HepG2 (cell line): ENCODE results near the gene MYL3. TPM values are rescaled to one million over a fixed set of nuclear protein-coding genes. Genes with fewer than 3 reads are reported as not detected.

Experiments
- ATAC-seq: fragments of 200-7000 bp; cut with Tn5 transposase; 3 replicates; pipeline ENCODE4 v1.9.1; 2020; ENCODE audit warnings: mild to moderate bottlenecking, moderate library complexity
- BruUV-seq: library from RNA; stranded (reverse); fragments of 400-500 nt; replicated peaks from 2 replicates; lab custom pipeline; 2021; lab: Mats Ljungman, UMichigan
- CTCF ChIA-PET: fragments of 300-600 bp; formaldehyde crosslinking; extraction: SDS; loops from one replicate; lab custom pipeline; 2021; ENCODE audit warnings: low total read pairs, inconsistent platforms, low intra/inter-chr PET ratio; lab: Yijun Ruan, JAX
- POLR2A ChIA-PET: fragments of 350-600 bp; sonication (Branson Sonifier 250); formaldehyde crosslinking; loops from one replicate; lab custom pipeline; 2020; ENCODE audit warnings: antibody characterized with exemption, inconsistent platforms; lab: Yijun Ruan, JAX
- DNase-seq: peaks from one replicate; pipeline ENCODE4 v3.0.0-alpha.2; 2015; ENCODE audit warnings: low spot score
- FAIRE-seq: peaks from 3 replicates; lab custom pipeline; 2011; peaks lifted over from hg19 to GRCh38; lab: Jason Lieb, UNC
- H2AFZ ChIP-seq: one replicate; pipeline ENCODE4 v1.6.1; 2011; ENCODE audit warnings: low read length, inconsistent platforms
- H3K27ac ChIP-seq: fragments of 300-600 bp; 3 replicates; pipeline ENCODE4 v1.8.0; 2011; ENCODE audit warnings: mixed run types, mild to moderate bottlenecking, mixed read lengths, low read length, inconsistent platforms; ENCODE audit not compliant: insufficient read depth; ENCODE audit errors: extremely low read length
- H3K27me3 ChIP-seq, 2 experiments: fragments of 200-600 bp in 1 of 2; 2 replicates in 1 of 2; 3 replicates in 1 of 2; pipeline versions ENCODE4 v1.6.0 to v1.8.0; 2011; ENCODE audit warnings: low read length in 2 of 2, mild to moderate bottlenecking in 2 of 2, moderate library complexity in 2 of 2, inconsistent platforms in 1 of 2; ENCODE audit not compliant: insufficient read depth in 2 of 2, control insufficient read depth in 1 of 2
- H3K36me3 ChIP-seq, 2 experiments: fragments of 200-600 bp in 1 of 2; replicated peaks in 1 of 2; 2 replicates in 1 of 2; 3 replicates in 1 of 2; pipeline versions ENCODE4 v1.5.1 to v1.8.0; 2011; ENCODE audit warnings: low read length in 2 of 2, inconsistent platforms in 1 of 2; ENCODE audit not compliant: insufficient read depth in 2 of 2, control insufficient read depth in 1 of 2
- H3K4me1 ChIP-seq: 2 replicates; pipeline ENCODE4 v1.5.1; 2012; ENCODE audit warnings: low read length, inconsistent platforms; ENCODE audit not compliant: insufficient read depth
- H3K4me2 ChIP-seq: 2 replicates; pipeline ENCODE4 v1.6.0; 2011; ENCODE audit warnings: low read depth, low read length, inconsistent platforms
- H3K4me3 ChIP-seq, 3 experiments: fragments of 200-600 bp in 1 of 3; sonication (generic), shearing (Covaris generic) in 1 of 3; replicated peaks in 1 of 3; 2 replicates each; pipeline ENCODE4 v1.5.1; 2011 to 2016; ENCODE audit warnings: low read length in 3 of 3, inconsistent platforms in 2 of 3, low read depth in 2 of 3, mild to moderate bottlenecking in 2 of 3, control low read depth in 1 of 3, mixed read lengths in 1 of 3; ENCODE audit not compliant: insufficient read depth in 1 of 3
- H3K79me2 ChIP-seq: one replicate; pipeline ENCODE4 v1.6.1; 2011; ENCODE audit warnings: low read length, inconsistent platforms; ENCODE audit not compliant: insufficient read depth
- H3K9ac ChIP-seq: 2 replicates; pipeline ENCODE4 v1.6.0; 2011; ENCODE audit warnings: mild to moderate bottlenecking, low read depth, low read length, inconsistent platforms; ENCODE audit not compliant: insufficient read depth
- H3K9me3 ChIP-seq: 2 replicates; pipeline ENCODE4 v1.5.1; 2012; ENCODE audit warnings: mild to moderate bottlenecking, low read length
- H4K20me1 ChIP-seq: 2 replicates; pipeline ENCODE4 v1.6.0; 2011; ENCODE audit warnings: inconsistent platforms, mild to moderate bottlenecking, low read length, moderate library complexity; ENCODE audit not compliant: insufficient read depth
- ATAD3A ChIP-seq: sonication (generic); formaldehyde crosslinking; IDR thresholded peaks from 2 replicates; pipeline ENCODE4 v1.4.0; 2020; ENCODE audit warnings: missing genetic modification reagents
- BRF2 ChIP-seq: sonication (generic); formaldehyde crosslinking; IDR thresholded peaks from 2 replicates; pipeline ENCODE4 v1.8.1; 2022; ENCODE audit warnings: mild to moderate bottlenecking, missing genetic modification reagents
- DBP ChIP-seq: sonication (generic); formaldehyde crosslinking; IDR thresholded peaks from 2 replicates; pipeline ENCODE4 v1.4.0; 2020; ENCODE audit warnings: missing genetic modification reagents; ENCODE audit errors: not compliant biosample characterization
- DZIP1 ChIP-seq: sonication (generic); formaldehyde crosslinking; IDR thresholded peaks from 2 replicates; pipeline ENCODE4 v1.5.0; 2020; ENCODE audit warnings: mild to moderate bottlenecking, missing genetic modification reagents
- POLR2AphosphoS5 ChIP-seq: IDR thresholded peaks from 2 replicates; pipeline ENCODE4 v1.6.1; 2012; ENCODE audit warnings: low read depth, low read length
- WIZ ChIP-seq: sonication (generic); formaldehyde crosslinking; IDR thresholded peaks from 2 replicates; pipeline ENCODE4 v1.5.1; 2020; ENCODE audit warnings: mild to moderate bottlenecking, missing genetic modification reagents
- ZNF7 ChIP-seq: IDR thresholded peaks from 2 replicates; pipeline ENCODE4 v1.6.1; 2016; ENCODE audit warnings: missing biosample characterization, missing genetic modification reagents
- ZNF746 ChIP-seq: sonication (generic); formaldehyde crosslinking; IDR thresholded peaks from 2 replicates; pipeline ENCODE4 v1.8.0; 2022; ENCODE audit warnings: mild to moderate bottlenecking, missing genetic modification reagents
- ZNF790 ChIP-seq: sonication (generic); formaldehyde crosslinking; IDR thresholded peaks from 2 replicates; pipeline ENCODE4 v1.8.0; 2022; ENCODE audit warnings: missing genetic modification reagents, mild to moderate bottlenecking, borderline replicate concordance
- WGBS: methylation state at CpG from one replicate; pipeline ENCODE4 v1.1.6; 2017; ENCODE audit warnings: low lambda C conversion rate; 5-methylcytosine and 5-hydroxymethylcytosine counted together
- in situ Hi-C: cut with HindIII; loops from 2 replicates; pipeline ENCODE4 v1.10.0; 2017; ENCODE audit warnings: low pct_unique_long_range_greater_than_20kb; ENCODE audit not compliant: extremely low pct_ligation_motif_present
- intact Hi-C: fragments of 100-400 bp; cut with micrococcal nuclease; formaldehyde crosslinking; loops from one replicate; pipeline ENCODE4 v1.10.0; 2022; ENCODE audit not compliant: unreplicated experiment
- polyA plus RNA-seq, 8 experiments: library from polyadenylated mRNA; depleted of rRNA in 3 of 8; stranded (reverse) in 7 of 8; unstranded in 1 of 8; fragments of >200 nt; fragmentation: Illumina TruSeq in 4 of 8; extraction: Trizol in 4 of 8; gene quantifications; 2 replicates each; pipeline versions ENCODE4 v1.2.1 to v1.2.3, GENCODE V29; 2011 to 2016; ENCODE audit warnings: low read depth in 4 of 8, missing spikeins in 1 of 8, mixed read lengths in 1 of 8; ENCODE audit not compliant: insufficient read depth in 1 of 8
- total RNA-seq, 5 experiments: library from RNA; depleted of rRNA; stranded (reverse); fragments of >200 nt; fragmentation: Illumina TruSeq; extraction: Trizol; gene quantifications; 2 replicates each; pipeline ENCODE4 v1.2.3, GENCODE V29; 2016; ENCODE audit warnings: low read depth in 1 of 5

Gene MYL3
- total and polyA plus RNA-seq, 2 of the 13 experiments (the other 11 are each of a cell fraction or from before 2014, with no cell fraction given) = not detected

- TF ChIP-seq DZIP1 (no peak), DBP (CRISPR knock-in tag) (no peak), WIZ (no peak), ZNF790 (no peak)
Observed at GRCh38 chr3:46864061-46864881, 1.0 kb upstream of the MYL3 start (continued).

GRCh38 chr3:46862369-46863025, 747 bp downstream of the MYL3 start:
- no peak for DNase-seq
- Histone ChIP-seq H3K9me3 (no peaks in the 10 kb centered on the region), H3K79me2 (no peaks in the 10 kb centered on the region), H2AFZ (no peak overlapping the region), H3K4me3 (no peak overlapping the region)
- BruUV-seq = no TSS peak
- CTCF ChIA-PET = no interaction called here
- FAIRE-seq = no peak
- WGBS = 7% methylated on average over 3 of the region's 7 CpGs
- TF ChIP-seq POLR2AphosphoS5 (no peak), ZNF7 (no peak), ATAD3A (CRISPR knock-in tag) (no peak), BRF2 (CRISPR knock-in tag) (no peak), ZNF746 (CRISPR knock-in tag) (no peak)
- TF ChIP-seq, all 625 proteins: peak for 0
- Histone ChIP-seq H3K27ac (no peak overlapping the region), H4K20me1 (no peaks in the 10 kb centered on the region), H3K4me1 (peaks cover 34% of the 10 kb centered on the region), H3K27me3 (peaks cover 2 to 9% of the 10 kb centered on the region in 2 experiments; a peak in 3 of 5 replicates), H3K36me3 (no peaks in the 10 kb centered on the region), H3K9ac (no peak overlapping the region), H3K4me2 (no peak overlapping the region; the same call in 1 of the 2 replicates)
- intact Hi-C loops = no loop called here
- in situ Hi-C loops = no loop called here
- no peak for ATAC-seq
- POLR2A ChIA-PET = no interaction called here
